Erythroblast (primary cell): ENCODE measurements around the gene STRN.
"Not testable (repeated sequence)": the region's sequence is repeated elsewhere in the genome, so short reads cannot be mapped to it uniquely, and the experiment has no call there.

Experiments used
- DNase-seq, 2 experiments: peaks; one replicate each; lab custom pipeline; 2025; lab: John Stamatoyannopoulos, UW
- GATA1 ChIP-seq: IDR thresholded peaks from 2 replicates; pipeline ENCODE4 v1.6.1; 2011; ENCODE audit warnings: low read depth, mild to moderate bottlenecking, control low read depth, low read length, moderate library complexity
- POLR2A ChIP-seq: IDR thresholded peaks from 2 replicates; pipeline ENCODE4 v1.6.1; 2011; ENCODE audit warnings: mild to moderate bottlenecking, low read length

Gene STRN

GRCh38 chr2:36858551-36859365, 107.6 kb downstream of the STRN start:
- DNase-seq = no peak
- TF ChIP-seq POLR2A (no peak), GATA1 (no peak)

DNA sequence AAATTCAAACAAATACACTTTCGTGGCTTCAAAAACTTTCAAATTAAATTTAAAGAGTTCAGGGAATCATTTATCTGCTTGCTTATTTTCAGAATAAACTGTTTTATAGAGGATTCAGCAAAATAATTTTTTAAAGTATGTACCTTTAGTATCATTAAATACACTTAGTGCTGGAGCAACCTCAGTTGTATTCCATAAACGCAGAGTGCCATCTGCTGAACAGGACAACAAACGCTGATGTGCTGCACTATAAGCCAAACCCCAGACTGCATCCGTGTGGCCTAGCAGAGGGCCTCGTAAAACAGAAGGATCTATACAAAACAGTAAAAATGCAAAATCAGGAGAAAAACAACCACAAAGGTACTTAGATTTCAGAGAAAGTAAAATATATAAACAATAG, 108.6 kb downstream of the STRN start:
- no peak for DNase-seq
- TF ChIP-seq GATA1 (no peak), POLR2A (no peak)

DNA sequence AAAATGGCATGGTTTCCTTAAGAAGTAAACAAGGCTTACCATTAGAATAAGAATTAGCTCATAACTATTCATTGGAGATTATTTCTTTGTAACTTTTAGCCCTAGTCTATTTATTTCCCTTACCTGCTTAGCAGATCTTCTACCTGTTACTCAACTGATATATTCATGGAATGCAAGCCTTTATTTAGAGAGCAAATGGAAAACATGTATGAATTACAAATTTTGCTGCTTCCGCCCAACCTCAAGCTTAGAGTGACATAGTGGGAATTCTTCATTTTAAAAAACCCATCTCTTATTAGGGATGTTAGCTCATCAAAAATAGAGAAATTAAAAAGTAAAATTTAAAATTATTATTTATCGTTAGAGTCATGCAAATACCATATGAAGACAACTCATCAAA, 110.9 kb downstream of the STRN start:
- TF ChIP-seq GATA1 (no peak), POLR2A (no peak)
- DNase-seq = no peak

DNA sequence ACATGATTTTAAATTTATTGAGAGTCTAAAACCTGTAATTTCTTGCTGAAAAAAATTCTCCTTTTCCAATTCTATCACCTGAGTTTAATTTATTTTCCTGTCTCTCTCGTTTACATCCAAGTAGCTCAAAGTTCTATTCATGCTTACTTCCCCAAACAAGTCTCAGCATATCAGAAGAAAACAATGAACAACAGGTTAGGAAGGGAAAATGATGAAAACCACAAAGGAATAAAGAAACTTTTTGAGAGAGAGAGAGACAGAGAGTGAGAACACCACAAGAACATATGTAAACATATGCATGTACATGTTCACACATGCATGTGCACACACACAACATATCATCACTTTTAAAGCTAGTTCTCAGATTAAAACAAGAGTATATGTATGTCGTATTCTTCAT, 112.1 kb downstream of the STRN start:
- TF ChIP-seq POLR2A (no peak), GATA1 (no peak)
- no peak for DNase-seq

GRCh38 chr2:36849265-36849664, 117.1 kb downstream of the STRN start:
- no peak for DNase-seq
- TF ChIP-seq POLR2A (no peak), GATA1 (no peak)

DNA sequence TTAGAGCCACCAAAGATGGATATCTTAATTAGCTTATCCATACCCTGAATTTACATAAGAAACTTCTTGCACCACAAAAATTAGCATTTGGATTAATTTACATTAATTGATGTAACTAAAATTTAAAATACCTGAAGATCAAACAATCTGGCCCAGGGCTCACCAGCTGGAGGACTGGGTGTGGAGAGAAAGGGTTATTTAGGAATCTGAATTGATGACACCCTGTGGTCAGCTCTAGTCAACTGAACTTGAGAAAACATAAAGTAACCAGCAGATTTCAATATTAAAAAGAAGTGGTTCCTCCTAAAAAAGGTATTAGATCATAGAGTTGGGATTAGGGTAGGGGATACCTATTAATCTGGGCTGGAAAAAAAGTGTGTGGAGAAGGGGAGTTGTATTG, 122.5 kb downstream of the STRN start:
- DNase-seq = no peak
- no peak for TF ChIP-seq POLR2A
- TF ChIP-seq GATA1 = no peak

- TF ChIP-seq GATA1 (no peak), POLR2A (no peak)
- no peak for DNase-seq
These were observed 126.2 kb downstream of the STRN start for GRCh38 chr2:36839976-36840617.

DNA sequence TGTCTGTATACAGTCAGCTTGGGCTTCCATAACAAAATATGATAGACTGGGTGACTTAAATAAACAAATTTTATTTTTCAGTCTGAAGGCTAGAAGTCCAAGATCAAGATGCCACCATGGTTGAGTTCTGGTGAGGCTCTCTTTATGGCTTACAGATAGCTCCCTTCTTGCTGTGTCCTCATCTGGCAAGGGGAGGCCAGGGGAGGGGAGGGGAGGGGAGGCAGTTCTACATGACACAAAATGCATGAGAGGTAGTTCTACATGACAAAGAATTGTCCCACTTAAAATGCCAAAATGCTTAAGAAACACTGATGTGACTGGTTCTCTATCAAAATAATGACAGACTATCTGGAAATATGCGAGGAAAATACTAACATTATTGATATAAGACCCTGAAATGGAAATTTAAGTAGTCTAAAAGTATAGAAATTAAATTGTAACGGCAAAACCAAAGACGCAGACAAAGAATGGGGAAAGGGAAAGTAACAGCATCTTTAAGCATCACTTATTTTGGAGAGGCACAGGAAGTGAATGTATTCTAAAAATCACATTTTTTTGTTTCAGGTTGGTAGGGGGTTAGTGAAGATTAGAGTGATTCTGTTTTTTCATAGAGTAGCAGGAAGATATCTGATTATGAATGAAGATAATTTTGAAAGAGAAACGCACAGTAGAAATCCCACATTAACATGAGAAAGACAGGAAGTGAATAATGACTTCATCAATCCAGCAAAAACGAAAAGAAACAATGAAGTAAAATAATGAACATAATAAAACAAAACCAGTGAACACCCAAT, 131.4 kb downstream of the STRN start:
- TF ChIP-seq GATA1 (no peak), POLR2A (no peak)
- DNase-seq = no peak

GRCh38 chr2:36834203-36834602, 132.1 kb downstream of the STRN start:
- DNase-seq = no peak
- TF ChIP-seq GATA1 = no peak
- no peak for TF ChIP-seq POLR2A

GRCh38 chr2:36831185-36831584, 135.2 kb downstream of the STRN start:
- TF ChIP-seq GATA1 (no peak), POLR2A (no peak)
- DNase-seq = no peak

GRCh38 chr2:36824683-36825082, 141.7 kb downstream of the STRN start:
- DNase-seq = not testable (repeated sequence)

- TF ChIP-seq GATA1 (no peak), POLR2A (no peak)
- DNase-seq = no peak
These were observed 142.1 kb downstream of the STRN start for GRCh38 chr2:36824273-36824672.

DNA sequence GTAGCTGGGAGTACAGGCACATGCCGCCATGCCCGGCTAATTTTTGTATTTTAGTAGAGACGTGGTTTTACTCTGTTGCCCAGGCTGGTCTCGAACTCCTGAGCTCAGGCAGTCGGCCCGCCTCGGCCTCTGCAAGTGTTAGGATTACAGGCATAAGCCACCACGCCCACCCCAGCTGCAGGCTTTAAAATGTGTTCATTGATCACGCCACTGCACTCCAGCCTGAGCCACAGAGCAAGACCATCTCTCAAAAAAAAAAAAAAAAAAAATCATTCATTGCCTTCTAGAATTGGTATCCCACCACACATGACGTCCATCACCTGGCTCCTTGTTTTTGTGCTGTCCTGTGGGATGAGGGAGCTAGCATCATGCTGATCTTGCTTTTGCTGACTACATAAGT, 142.5 kb downstream of the STRN start:
- TF ChIP-seq POLR2A = no peak
- no peak for TF ChIP-seq GATA1
- DNase-seq = no peak
